Neural cell (in vitro differentiated cells): ENCODE measurements around the gene SLC16A1.

Source experiments
- CTCF ChIP-seq: fragments of 450-650 bp; IDR thresholded peaks from 2 replicates; pipeline ENCODE4 v1.5.1; 2014; ENCODE audit warnings: antibody characterized with exemption, mild to moderate bottlenecking, moderate library complexity; ENCODE audit not compliant: poor library complexity, severe bottlenecking
- EZH2 ChIP-seq: fragments of 200-600, 300-800 bp; shearing (Covaris generic), sonication (generic); IDR thresholded peaks from 2 replicates; pipeline ENCODE4 v1.6.1; 2014; ENCODE audit warnings: antibody characterized with exemption, low read length, borderline replicate concordance, mild to moderate bottlenecking; ENCODE audit not compliant: insufficient read depth, poor library complexity, severe bottlenecking
- RAD21 ChIP-seq: fragments of 450-650 bp; conservative IDR thresholded peaks from 2 replicates; pipeline ENCODE4 v1.6.1; 2014; ENCODE audit warnings: antibody characterized with exemption, mild to moderate bottlenecking, moderate library complexity
- REST ChIP-seq: IDR thresholded peaks from 2 replicates; pipeline ENCODE4 v1.6.1; 2012; ENCODE audit warnings: borderline replicate concordance

GRCh38 chr1:112869895-112870294 is 86.1 kb downstream of the SLC16A1 start:
- TF ChIP-seq EZH2 (no peak), CTCF (no peak), REST (no peak), RAD21 (no peak)
